Daoy (cell line): ENCODE data around the gene ALDH9A1. TPM values are rescaled to one million over a fixed set of nuclear protein-coding genes. Genes with fewer than 3 reads are reported as not detected.

ENCODE experiments used
- DNase-seq: peaks from one replicate; pipeline ENCODE4 v3.0.0-alpha.2; 2015; ENCODE audit warnings: low read depth
- total RNA-seq: library from RNA; depleted of rRNA; stranded (reverse); fragments of >200 nt; shearing (Covaris generic); gene quantifications from 2 replicates; pipeline ENCODE4 v1.2.3, GENCODE V29; 2014; rRNA removed

Gene ALDH9A1
- total RNA-seq, 1 experiment from 2014 or later = 45.1 TPM

- no peak for DNase-seq
Observed at GRCh38 chr1:165623624-165624023, 74.7 kb downstream of the ALDH9A1 start.

GRCh38 chr1:165619647-165620151 lies 78.7 kb downstream of the ALDH9A1 start:
- DNase-seq = no peak

GRCh38 chr1:165616987-165617546 lies 81.3 kb downstream of the ALDH9A1 start:
- DNase-seq = no peak

GRCh38 chr1:165616054-165616612 lies 82.2 kb downstream of the ALDH9A1 start:
- no peak for DNase-seq

Other genes with a start within 250 kb of the ALDH9A1 start
- gene LRRC52, start 154.6 kb downstream of the ALDH9A1 start, total RNA-seq = not detected in 2 replicates
- gene MGST3, start 67.3 kb downstream of the ALDH9A1 start, total RNA-seq = 107 and 112 TPM in 2 replicates
- gene TMCO1, start 70.3 kb upstream of the ALDH9A1 start, total RNA-seq = 259 and 280 TPM in 2 replicates
- gene UCK2, start 129.1 kb upstream of the ALDH9A1 start, total RNA-seq = 95.0 and 108 TPM in 2 replicates